SH-SY5Y (cell line): ENCODE results near the gene E2F4.

Source experiments
- GATA2 ChIP-seq: IDR thresholded peaks from 2 replicates; pipeline ENCODE4 v1.6.1; 2011; ENCODE audit warnings: mild to moderate bottlenecking, low read depth, low read length
- GATA3 ChIP-seq: IDR thresholded peaks from 2 replicates; pipeline ENCODE4 v1.6.1; 2011; ENCODE audit warnings: low read depth, mild to moderate bottlenecking, low read length, moderate library complexity

DNA sequence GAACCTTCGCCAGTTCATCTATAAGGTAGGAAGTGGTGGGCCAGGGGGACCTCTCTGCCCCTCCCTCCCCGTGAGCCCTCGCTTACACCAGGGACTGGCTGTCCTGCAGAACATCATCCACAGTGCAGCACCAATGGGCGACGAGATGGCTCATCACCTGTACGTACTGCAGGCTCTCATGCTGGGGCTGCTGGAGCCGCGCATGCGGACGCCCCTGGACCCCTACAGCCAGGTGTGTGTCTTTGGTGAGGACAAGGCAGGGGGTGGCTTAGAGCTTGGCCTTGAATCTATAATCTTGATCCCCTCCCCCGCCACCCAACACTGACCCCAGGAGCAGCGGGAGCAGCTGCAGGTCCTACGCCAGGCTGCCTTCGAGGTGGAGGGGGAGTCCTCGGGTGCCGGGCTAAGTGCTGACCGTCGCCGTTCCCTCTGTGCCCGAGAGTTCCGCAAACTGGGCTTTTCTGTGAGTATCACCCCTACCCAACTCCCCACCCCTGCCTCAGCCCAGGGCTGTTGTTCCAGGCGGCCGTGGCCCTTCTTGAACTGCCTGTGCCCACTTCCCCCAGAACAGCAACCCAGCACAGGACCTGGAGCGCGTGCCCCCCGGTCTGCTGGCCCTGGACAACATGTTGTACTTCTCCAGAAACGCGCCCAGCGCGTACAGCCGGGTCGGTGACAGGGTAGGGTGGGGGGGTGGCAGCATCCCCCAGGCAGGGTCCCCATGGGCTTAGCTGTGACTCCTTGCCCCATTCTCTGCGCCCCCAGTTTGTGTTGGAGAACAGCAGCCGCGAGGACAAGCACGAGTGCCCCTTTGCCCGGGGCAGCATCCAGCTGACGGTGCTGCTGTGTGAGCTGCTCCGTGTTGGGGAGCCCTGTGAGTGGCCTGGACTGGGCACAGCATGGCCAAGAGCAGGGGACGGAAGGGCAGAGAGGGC lies 9.7 kb downstream of the E2F4 start:
- TF ChIP-seq GATA2 (no peak), GATA3 (no peak)
